ENCODE data around the gene SEC62. TPM values are rescaled to one million over a fixed set of nuclear protein-coding genes. Genes with fewer than 3 reads are reported as not detected.

Gene SEC62
- total and polyA plus RNA-seq, 2 donors (not counting 1 experiment from before 2014, with no cell fraction given) = 49.9 to 136 TPM

DNA sequence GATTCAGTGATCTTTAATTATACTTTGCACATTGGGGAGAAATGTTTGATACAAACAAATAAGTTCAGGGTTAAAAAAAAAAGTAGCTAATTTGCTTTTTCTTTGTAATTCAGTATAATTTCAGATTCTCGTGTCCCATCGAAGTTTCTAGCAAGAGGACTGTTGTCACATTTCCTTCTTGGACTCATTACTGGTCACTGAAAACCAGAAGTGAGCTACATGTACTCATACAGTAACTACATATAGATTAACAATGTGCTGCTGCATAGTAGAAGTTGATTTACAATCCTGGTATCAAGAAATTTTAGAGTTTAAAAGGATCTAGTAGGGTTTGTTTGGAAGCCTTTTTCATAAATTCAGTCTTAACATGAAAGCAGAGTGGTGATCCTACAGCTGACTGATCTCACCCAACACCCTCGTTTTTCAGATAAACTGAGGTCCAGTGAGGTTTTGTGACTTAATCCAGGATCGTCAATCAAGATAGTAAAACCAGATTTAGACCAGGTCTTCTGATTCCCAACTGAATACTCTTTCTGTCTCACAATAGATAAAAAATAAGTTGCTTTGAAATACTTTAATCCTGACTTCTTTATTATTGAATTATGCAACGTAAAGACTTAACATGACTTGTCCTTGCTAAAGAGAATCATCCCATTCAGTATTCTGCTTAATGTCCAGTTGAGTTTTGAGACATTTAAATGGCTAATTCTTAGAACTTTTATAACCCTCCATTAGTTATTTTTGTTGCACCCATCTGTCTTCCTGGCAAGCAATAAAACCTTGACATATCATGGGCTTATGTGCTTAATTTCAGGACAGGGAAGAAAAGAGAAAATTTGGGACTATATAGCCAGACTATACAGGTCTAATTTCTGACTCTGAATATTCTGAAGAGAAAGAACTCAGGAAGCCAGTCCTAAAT is 2.8 kb downstream of the SEC62 start:
- H3K4me2 ChIP-seq (ENCODE audit: extremely low read depth, insufficient read depth, low read length) = peak overlapping the region; percentile 61
- H3K27ac ChIP-seq (ENCODE audit: insufficient read depth, low read length) = no peak overlapping the region
- H3K79me2 ChIP-seq (ENCODE audit: control insufficient read depth, insufficient read depth, low read length) = peaks cover 76% of the 10 kb centered on the region
- no peak overlapping the region for H2AFZ ChIP-seq (ENCODE audit: low read length)
- H3K9me3 ChIP-seq (ENCODE audit: control insufficient read depth, insufficient read depth, low read depth, low read length) = no peaks in the 10 kb centered on the region
- no peaks in the 10 kb centered on the region for H3K36me3 ChIP-seq (ENCODE audit: control insufficient read depth, insufficient read depth, low read length)
- peaks cover 4% of the 10 kb centered on the region for H4K20me1 ChIP-seq (ENCODE audit: control insufficient read depth, extremely low read depth, insufficient read depth, low read length)
- H3K27me3 ChIP-seq (ENCODE audit: control insufficient read depth, insufficient read depth, low read length) = no peaks in the 10 kb centered on the region
- peak in 1 of 2 donors; percentile 21 for DNase-seq (ENCODE audit: low read depth in 2 of 2)
- peaks cover 6% of the 10 kb centered on the region for H3K4me1 ChIP-seq (ENCODE audit: control insufficient read depth, extremely low read depth, insufficient read depth, low read length)
- H3K9ac ChIP-seq (ENCODE audit: insufficient read depth, low read length) = no peak overlapping the region
- TF ChIP-seq, protein P1, sequence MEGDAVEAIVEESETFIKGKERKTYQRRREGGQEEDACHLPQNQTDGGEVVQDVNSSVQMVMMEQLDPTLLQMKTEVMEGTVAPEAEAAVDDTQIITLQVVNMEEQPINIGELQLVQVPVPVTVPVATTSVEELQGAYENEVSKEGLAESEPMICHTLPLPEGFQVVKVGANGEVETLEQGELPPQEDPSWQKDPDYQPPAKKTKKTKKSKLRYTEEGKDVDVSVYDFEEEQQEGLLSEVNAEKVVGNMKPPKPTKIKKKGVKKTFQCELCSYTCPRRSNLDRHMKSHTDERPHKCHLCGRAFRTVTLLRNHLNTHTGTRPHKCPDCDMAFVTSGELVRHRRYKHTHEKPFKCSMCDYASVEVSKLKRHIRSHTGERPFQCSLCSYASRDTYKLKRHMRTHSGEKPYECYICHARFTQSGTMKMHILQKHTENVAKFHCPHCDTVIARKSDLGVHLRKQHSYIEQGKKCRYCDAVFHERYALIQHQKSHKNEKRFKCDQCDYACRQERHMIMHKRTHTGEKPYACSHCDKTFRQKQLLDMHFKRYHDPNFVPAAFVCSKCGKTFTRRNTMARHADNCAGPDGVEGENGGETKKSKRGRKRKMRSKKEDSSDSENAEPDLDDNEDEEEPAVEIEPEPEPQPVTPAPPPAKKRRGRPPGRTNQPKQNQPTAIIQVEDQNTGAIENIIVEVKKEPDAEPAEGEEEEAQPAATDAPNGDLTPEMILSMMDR (conservative IDR thresholded peaks at IDR 0.05 in 1 of 2, IDR thresholded peaks at IDR 0.05 in 1 of 2; ENCODE audit: low read depth in 1 of 2, low read length in 2 of 2) = no peak
- no peak for TF ChIP-seq EZH2 (IDR thresholded peaks at IDR 0.05; ENCODE audit: low read length, missing control alignments)
- no peak overlapping the region for H3K4me3 ChIP-seq (replicated peaks in 1 of 4; ENCODE audit: control extremely low read depth in 1 of 4, insufficient read depth in 1 of 4, low read depth in 3 of 4, low read length in 4 of 4)

DNA sequence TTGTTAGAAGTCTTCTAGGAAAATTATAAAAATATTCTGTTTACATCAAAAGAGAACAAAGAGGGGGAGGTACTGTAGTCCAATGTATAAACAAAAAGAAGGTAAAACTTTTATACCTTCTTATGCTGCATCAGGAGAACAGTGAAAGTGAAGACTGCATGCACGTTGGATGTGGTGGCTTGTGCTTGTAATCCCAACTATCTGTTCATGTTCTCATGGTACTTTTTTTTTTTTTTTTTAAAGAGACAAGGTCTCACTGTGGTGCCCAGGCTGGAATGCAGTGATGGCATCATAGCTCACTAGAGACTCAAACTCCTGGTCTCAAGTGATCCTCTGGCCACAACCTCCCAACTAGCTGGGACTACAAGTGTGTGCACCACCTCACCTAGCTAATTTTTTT is 4.2 kb downstream of the SEC62 start:
- H3K27me3 ChIP-seq (ENCODE audit: control insufficient read depth, insufficient read depth, low read length) = no peaks in the 10 kb centered on the region
- H3K36me3 ChIP-seq (ENCODE audit: control insufficient read depth, insufficient read depth, low read length) = no peaks in the 10 kb centered on the region
- no peak overlapping the region for H3K4me3 ChIP-seq (replicated peaks in 1 of 4; ENCODE audit: control extremely low read depth in 1 of 4, insufficient read depth in 1 of 4, low read depth in 3 of 4, low read length in 4 of 4)
- H3K4me2 ChIP-seq (ENCODE audit: extremely low read depth, insufficient read depth, low read length) = no peak overlapping the region
- H3K4me1 ChIP-seq (ENCODE audit: control insufficient read depth, extremely low read depth, insufficient read depth, low read length) = peaks cover 6% of the 10 kb centered on the region
- H3K27ac ChIP-seq (ENCODE audit: insufficient read depth, low read length) = no peak overlapping the region
- no peak overlapping the region for H2AFZ ChIP-seq (ENCODE audit: low read length)
- peaks cover 85% of the 10 kb centered on the region for H3K79me2 ChIP-seq (ENCODE audit: control insufficient read depth, insufficient read depth, low read length)
- H3K9ac ChIP-seq (ENCODE audit: insufficient read depth, low read length) = no peak overlapping the region
- H3K9me3 ChIP-seq (ENCODE audit: control insufficient read depth, insufficient read depth, low read depth, low read length) = no peaks in the 10 kb centered on the region
- H4K20me1 ChIP-seq (ENCODE audit: control insufficient read depth, extremely low read depth, insufficient read depth, low read length) = peaks cover 4% of the 10 kb centered on the region
- no peak for TF ChIP-seq EZH2 (IDR thresholded peaks at IDR 0.05; ENCODE audit: low read length, missing control alignments)
- TF ChIP-seq, protein P1 (conservative IDR thresholded peaks at IDR 0.05 in 1 of 2, IDR thresholded peaks at IDR 0.05 in 1 of 2; ENCODE audit: low read depth in 1 of 2, low read length in 2 of 2) = no peak
- no peak for DNase-seq (ENCODE audit: low read depth in 2 of 2)

DNA sequence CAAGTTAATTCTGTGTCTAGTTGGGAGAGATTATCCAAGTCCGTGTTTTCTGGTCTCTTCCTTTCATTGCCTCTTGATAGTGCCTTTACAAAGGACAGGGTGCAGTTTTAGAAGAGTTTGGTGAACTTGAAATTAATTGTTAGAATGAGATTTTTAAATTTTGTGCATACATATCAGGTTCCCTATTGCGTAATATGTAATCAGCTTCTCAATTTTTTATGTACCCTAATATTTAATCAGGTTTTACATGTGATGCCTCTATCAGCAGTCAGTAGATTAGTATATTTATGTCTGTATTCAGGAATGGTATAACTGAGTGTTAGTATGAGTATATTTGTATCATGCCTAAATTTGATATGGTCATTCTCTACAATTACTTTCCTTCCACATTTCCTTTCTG is 4.9 kb downstream of the SEC62 start:
- Histone ChIP-seq H3K27me3 (ENCODE audit: control insufficient read depth, insufficient read depth, low read length) (no peaks in the 10 kb centered on the region), H3K4me2 (ENCODE audit: extremely low read depth, insufficient read depth, low read length) (no peak overlapping the region), H2AFZ (ENCODE audit: low read length) (no peak overlapping the region), H3K79me2 (ENCODE audit: control insufficient read depth, insufficient read depth, low read length) (peaks cover 88% of the 10 kb centered on the region), H4K20me1 (ENCODE audit: control insufficient read depth, extremely low read depth, insufficient read depth, low read length) (peaks cover 4% of the 10 kb centered on the region), H3K4me1 (ENCODE audit: control insufficient read depth, extremely low read depth, insufficient read depth, low read length) (peaks cover 2% of the 10 kb centered on the region), H3K27ac (ENCODE audit: insufficient read depth, low read length) (no peak overlapping the region), H3K9me3 (ENCODE audit: control insufficient read depth, insufficient read depth, low read depth, low read length) (no peaks in the 10 kb centered on the region), H3K36me3 (ENCODE audit: control insufficient read depth, insufficient read depth, low read length) (no peaks in the 10 kb centered on the region), H3K9ac (ENCODE audit: insufficient read depth, low read length) (no peak overlapping the region), H3K4me3 (replicated peaks in 1 of 4; ENCODE audit: control extremely low read depth in 1 of 4, insufficient read depth in 1 of 4, low read depth in 3 of 4, low read length in 4 of 4) (no peak overlapping the region)
- DNase-seq (ENCODE audit: low read depth in 2 of 2) = no peak
- TF ChIP-seq EZH2 (IDR thresholded peaks at IDR 0.05; ENCODE audit: low read length, missing control alignments) = no peak
- TF ChIP-seq, protein P1 (conservative IDR thresholded peaks at IDR 0.05 in 1 of 2, IDR thresholded peaks at IDR 0.05 in 1 of 2; ENCODE audit: low read depth in 1 of 2, low read length in 2 of 2) = no peak

Data from fibroblast of lung (primary cell).